Activated T-cell treated with anti-CD3 and anti-CD28 coated beads, Interleukin-2, amount 50 U/mL, for 1 hour (primary cell): ENCODE data around the gene PPTC7.
A peak's percentile ranks its signal among the peaks of the same experiment; 100 is the strongest.
"Not testable (repeated sequence)": the region's sequence is repeated elsewhere in the genome, so short reads cannot be mapped to it uniquely, and the experiment has no call there.

Experiments
- DNase-seq: peaks from one replicate; pipeline ENCODE4 v3.0.0-alpha.2; 2020

The PPTC7 gene

GRCh38 chr12:110585231-110585799 is 2.2 kb upstream of the PPTC7 start:
- no peak for DNase-seq

GRCh38 chr12:110582276-110583136 is 612 bp downstream of the PPTC7 start:
- DNase-seq: peak; percentile 82

GRCh38 chr12:110581931-110582275 is 1.2 kb downstream of the PPTC7 start:
- no peak for DNase-seq

GRCh38 chr12:110579535-110580253 is 3.4 kb downstream of the PPTC7 start:
- DNase-seq: no peak

GRCh38 chr12:110578694-110579534 is 4.2 kb downstream of the PPTC7 start:
- peak; percentile 41 for DNase-seq

- no peak for DNase-seq
Observed at GRCh38 chr12:110577864-110578693, 5.0 kb downstream of the PPTC7 start.

- no peak for DNase-seq
Observed at GRCh38 chr12:110576504-110576903, 6.6 kb downstream of the PPTC7 start.

- DNase-seq: no peak
Observed at GRCh38 chr12:110575326-110575725, 7.8 kb downstream of the PPTC7 start.

- not testable (repeated sequence) for DNase-seq
Observed at GRCh38 chr12:110574717-110575230, 8.3 kb downstream of the PPTC7 start.

GRCh38 chr12:110574044-110574443 is 9.1 kb downstream of the PPTC7 start:
- no peak for DNase-seq

GRCh38 chr12:110570798-110571197 is 12.3 kb downstream of the PPTC7 start:
- not testable (repeated sequence) for DNase-seq

- DNase-seq: not testable (repeated sequence)
Observed at GRCh38 chr12:110569838-110570237, 13.3 kb downstream of the PPTC7 start.

GRCh38 chr12:110568752-110569151 is 14.4 kb downstream of the PPTC7 start:
- no peak for DNase-seq

GRCh38 chr12:110566993-110567392 is 16.1 kb downstream of the PPTC7 start:
- no peak for DNase-seq

- DNase-seq: no peak
Observed at GRCh38 chr12:110565894-110566871, 16.9 kb downstream of the PPTC7 start.

GRCh38 chr12:110564471-110564991 is 18.6 kb downstream of the PPTC7 start:
- no peak for DNase-seq

- no peak for DNase-seq
Observed at GRCh38 chr12:110563702-110564470, 19.2 kb downstream of the PPTC7 start.

- DNase-seq: peak; percentile 47
Observed at GRCh38 chr12:110562386-110562785, 20.7 kb downstream of the PPTC7 start.

GRCh38 chr12:110561471-110562201 is 21.5 kb downstream of the PPTC7 start:
- no peak for DNase-seq
